Retinal pigment epithelial cell (primary cell): Measurements from ENCODE around the gene LINGO1.

Experiments
- DNase-seq: peaks from one replicate; pipeline ENCODE4 v3.0.0-alpha.2; 2010; ENCODE audit warnings: low read depth
- H3K4me3 ChIP-seq: 2 replicates; pipeline ENCODE4 v1.5.1; 2011; ENCODE audit warnings: mild to moderate bottlenecking, low read length, control low read depth, moderate library complexity
- CTCF ChIP-seq: conservative IDR thresholded peaks from 2 replicates; pipeline ENCODE4 v1.5.1; 2011; ENCODE audit warnings: low read depth, low read length, control low read depth, inconsistent platforms

LINGO1 gene

GRCh38 chr15:77596821-77597803 lies 35.6 kb downstream of the LINGO1 start:
- no peak for DNase-seq
- no peak for TF ChIP-seq CTCF
- no peak overlapping the region for H3K4me3 ChIP-seq

GRCh38 chr15:77595231-77595630 lies 37.5 kb downstream of the LINGO1 start:
- no peak for TF ChIP-seq CTCF
- no peak for DNase-seq
- H3K4me3 ChIP-seq = no peak overlapping the region

GRCh38 chr15:77592758-77593157 lies 40.0 kb downstream of the LINGO1 start:
- H3K4me3 ChIP-seq = no peak overlapping the region
- no peak for TF ChIP-seq CTCF
- no peak for DNase-seq

GRCh38 chr15:77591968-77592613 lies 40.6 kb downstream of the LINGO1 start:
- no peak overlapping the region for H3K4me3 ChIP-seq
- DNase-seq = no peak
- no peak for TF ChIP-seq CTCF

- peak; percentile 34 for DNase-seq
- TF ChIP-seq CTCF = no peak
- H3K4me3 ChIP-seq = no peak overlapping the region
Observed at GRCh38 chr15:77589839-77590238, 42.9 kb downstream of the LINGO1 start.

GRCh38 chr15:77588126-77588525 lies 44.6 kb downstream of the LINGO1 start:
- DNase-seq = no peak
- no peak overlapping the region for H3K4me3 ChIP-seq
- TF ChIP-seq CTCF = no peak
